OCI-LY7 (cell line): ENCODE data around the gene GALNT9.

Source experiments
- EZH2phosphoT487 ChIP-seq: fragments of 200-600 bp; sonication (generic); IDR thresholded peaks from 2 replicates; pipeline ENCODE4 v1.6.1; 2018; ENCODE audit warnings: low read depth, borderline replicate concordance, mild to moderate bottlenecking, mixed run types, antibody characterized with exemption, low read length, moderate library complexity, mixed read lengths
- TF ChIP-seq, protein P1 (sequence below): fragments of 200-600 bp; sonication (generic); conservative IDR thresholded peaks from 2 replicates; pipeline ENCODE4 v1.5.1; 2014; ENCODE audit warnings: mild to moderate bottlenecking, antibody characterized with exemption, low read length, moderate library complexity, mixed read lengths

DNA sequence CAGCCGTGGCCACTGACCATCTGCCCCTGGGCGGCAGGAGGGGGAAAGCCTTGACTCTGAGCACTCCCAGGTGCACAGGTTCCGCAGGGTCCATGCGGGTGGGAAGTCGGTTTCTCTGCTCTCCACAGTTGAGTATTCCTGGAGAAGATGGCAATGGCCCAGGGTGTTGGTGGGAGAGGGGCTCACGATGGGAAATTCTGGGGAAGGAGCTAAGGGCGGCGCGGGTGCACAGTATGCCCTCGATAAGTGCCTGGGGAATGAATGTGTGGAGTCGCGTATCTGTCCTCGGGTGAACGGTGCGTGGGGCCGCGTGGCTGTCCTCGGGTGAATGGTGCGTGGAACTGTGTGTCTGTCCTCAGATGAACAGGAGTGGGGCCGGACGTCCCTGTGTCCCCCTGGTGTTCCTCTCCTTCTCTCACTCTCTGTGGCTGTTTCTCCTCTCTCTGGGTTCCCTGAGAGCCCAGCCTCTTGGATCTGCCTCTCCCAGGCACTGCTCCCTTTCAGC lies 147.1 kb downstream of the GALNT9 start:
- TF ChIP-seq, protein P1, sequence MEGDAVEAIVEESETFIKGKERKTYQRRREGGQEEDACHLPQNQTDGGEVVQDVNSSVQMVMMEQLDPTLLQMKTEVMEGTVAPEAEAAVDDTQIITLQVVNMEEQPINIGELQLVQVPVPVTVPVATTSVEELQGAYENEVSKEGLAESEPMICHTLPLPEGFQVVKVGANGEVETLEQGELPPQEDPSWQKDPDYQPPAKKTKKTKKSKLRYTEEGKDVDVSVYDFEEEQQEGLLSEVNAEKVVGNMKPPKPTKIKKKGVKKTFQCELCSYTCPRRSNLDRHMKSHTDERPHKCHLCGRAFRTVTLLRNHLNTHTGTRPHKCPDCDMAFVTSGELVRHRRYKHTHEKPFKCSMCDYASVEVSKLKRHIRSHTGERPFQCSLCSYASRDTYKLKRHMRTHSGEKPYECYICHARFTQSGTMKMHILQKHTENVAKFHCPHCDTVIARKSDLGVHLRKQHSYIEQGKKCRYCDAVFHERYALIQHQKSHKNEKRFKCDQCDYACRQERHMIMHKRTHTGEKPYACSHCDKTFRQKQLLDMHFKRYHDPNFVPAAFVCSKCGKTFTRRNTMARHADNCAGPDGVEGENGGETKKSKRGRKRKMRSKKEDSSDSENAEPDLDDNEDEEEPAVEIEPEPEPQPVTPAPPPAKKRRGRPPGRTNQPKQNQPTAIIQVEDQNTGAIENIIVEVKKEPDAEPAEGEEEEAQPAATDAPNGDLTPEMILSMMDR = no peak
- no peak for TF ChIP-seq EZH2phosphoT487
